ENCODE measurements around the gene JUND.

DNA sequence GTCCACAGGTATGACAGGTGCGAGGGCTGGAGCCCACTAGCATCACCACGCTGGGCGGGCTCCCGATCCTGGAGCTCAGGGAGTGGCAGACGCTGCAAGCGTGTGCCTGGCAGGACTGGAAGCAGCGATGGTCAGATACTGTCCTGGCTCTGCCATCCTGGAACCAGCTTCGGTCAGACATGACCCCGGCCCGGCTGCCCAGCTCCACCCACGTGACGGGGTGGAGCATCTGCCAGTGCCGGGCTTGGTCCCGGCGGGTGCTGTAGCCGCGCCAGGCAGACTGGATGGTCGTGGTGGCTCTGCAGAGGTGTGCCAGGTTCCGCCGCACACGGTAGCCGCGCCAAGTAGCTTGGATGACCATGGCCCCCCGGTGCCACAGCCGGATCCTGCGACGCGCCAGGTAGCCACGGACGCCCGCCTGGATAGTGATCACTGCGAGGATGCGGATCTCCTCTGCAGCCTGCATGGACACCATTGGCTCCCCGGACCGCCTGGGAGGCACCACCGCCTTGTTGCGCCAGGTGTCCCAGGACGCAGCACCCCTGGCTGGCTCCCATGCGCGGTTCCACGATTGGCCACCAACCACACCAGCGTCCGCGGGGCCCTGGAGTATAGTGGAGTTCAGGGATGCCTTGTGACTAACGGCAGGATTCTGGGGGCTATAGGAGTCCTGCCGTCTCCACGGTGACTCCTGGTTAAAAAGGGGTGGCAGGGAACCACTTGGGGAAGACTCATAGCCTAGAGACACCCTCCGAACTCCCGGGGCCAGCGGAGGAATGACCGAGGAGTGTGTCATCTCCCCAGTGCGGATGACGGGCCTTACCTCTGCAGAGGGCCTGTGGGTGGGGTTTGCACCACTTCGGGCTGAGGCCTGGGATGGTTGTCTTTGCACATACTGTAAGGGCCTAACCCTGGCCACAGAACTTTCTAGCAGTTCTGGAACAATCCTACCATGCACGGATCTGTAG is 23.6 kb downstream of the JUND start:
- TF ChIP-seq, protein P1, sequence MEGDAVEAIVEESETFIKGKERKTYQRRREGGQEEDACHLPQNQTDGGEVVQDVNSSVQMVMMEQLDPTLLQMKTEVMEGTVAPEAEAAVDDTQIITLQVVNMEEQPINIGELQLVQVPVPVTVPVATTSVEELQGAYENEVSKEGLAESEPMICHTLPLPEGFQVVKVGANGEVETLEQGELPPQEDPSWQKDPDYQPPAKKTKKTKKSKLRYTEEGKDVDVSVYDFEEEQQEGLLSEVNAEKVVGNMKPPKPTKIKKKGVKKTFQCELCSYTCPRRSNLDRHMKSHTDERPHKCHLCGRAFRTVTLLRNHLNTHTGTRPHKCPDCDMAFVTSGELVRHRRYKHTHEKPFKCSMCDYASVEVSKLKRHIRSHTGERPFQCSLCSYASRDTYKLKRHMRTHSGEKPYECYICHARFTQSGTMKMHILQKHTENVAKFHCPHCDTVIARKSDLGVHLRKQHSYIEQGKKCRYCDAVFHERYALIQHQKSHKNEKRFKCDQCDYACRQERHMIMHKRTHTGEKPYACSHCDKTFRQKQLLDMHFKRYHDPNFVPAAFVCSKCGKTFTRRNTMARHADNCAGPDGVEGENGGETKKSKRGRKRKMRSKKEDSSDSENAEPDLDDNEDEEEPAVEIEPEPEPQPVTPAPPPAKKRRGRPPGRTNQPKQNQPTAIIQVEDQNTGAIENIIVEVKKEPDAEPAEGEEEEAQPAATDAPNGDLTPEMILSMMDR (IDR thresholded peaks at IDR 0.05; ENCODE audit: low read depth, low read length, missing input control) = no peak
- TF ChIP-seq SP1 (IDR thresholded peaks at IDR 0.05) (no peak), JUND (IDR thresholded peaks at IDR 0.05) (no peak), TAF1 (conservative IDR thresholded peaks at IDR 0.05) (no peak)
- TF ChIP-seq, protein P2, sequence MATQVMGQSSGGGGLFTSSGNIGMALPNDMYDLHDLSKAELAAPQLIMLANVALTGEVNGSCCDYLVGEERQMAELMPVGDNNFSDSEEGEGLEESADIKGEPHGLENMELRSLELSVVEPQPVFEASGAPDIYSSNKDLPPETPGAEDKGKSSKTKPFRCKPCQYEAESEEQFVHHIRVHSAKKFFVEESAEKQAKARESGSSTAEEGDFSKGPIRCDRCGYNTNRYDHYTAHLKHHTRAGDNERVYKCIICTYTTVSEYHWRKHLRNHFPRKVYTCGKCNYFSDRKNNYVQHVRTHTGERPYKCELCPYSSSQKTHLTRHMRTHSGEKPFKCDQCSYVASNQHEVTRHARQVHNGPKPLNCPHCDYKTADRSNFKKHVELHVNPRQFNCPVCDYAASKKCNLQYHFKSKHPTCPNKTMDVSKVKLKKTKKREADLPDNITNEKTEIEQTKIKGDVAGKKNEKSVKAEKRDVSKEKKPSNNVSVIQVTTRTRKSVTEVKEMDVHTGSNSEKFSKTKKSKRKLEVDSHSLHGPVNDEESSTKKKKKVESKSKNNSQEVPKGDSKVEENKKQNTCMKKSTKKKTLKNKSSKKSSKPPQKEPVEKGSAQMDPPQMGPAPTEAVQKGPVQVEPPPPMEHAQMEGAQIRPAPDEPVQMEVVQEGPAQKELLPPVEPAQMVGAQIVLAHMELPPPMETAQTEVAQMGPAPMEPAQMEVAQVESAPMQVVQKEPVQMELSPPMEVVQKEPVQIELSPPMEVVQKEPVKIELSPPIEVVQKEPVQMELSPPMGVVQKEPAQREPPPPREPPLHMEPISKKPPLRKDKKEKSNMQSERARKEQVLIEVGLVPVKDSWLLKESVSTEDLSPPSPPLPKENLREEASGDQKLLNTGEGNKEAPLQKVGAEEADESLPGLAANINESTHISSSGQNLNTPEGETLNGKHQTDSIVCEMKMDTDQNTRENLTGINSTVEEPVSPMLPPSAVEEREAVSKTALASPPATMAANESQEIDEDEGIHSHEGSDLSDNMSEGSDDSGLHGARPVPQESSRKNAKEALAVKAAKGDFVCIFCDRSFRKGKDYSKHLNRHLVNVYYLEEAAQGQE (IDR thresholded peaks at IDR 0.05) = no peak
